ENCODE measurements around the gene EHBP1L1. TPM values are rescaled to one million over a fixed set of nuclear protein-coding genes. Genes with fewer than 3 reads are reported as not detected.

The EHBP1L1 gene
- total RNA-seq, 1 experiment from 2014 or later, result 105 TPM

- H4K20me1 ChIP-seq (ENCODE audit: insufficient read depth), result no peaks in the 10 kb centered on the region
- no TSS peak for BruUV-seq (replicated peaks)
- ChIA-PET RAD21 (ENCODE audit: low non-redundant PET in 1 of 2, low total read pairs in 2 of 2, uncharacterized antibody in 2 of 2, unreplicated experiment in 2 of 2) (no interaction called here), CTCF (no interaction called here), POLR2A (no interaction called here)
- no peaks in the 10 kb centered on the region for H3K9me3 ChIP-seq (ENCODE audit: control insufficient read depth in 1 of 2, insufficient read depth in 1 of 2, low read depth in 1 of 2, low read length in 2 of 2)
- peak overlapping the region; percentile 21; the same call in 1 of the 2 replicates for H3K27ac ChIP-seq (ENCODE audit: low read depth, low read length)
- TF ChIP-seq ZFX (IDR thresholded peaks at IDR 0.05), result no peak
- no peak for TF ChIP-seq SIN3A (IDR thresholded peaks at IDR 0.05; ENCODE audit: low read depth)
- TF ChIP-seq EZH2 (IDR thresholded peaks at IDR 0.05), result no peak
- TF ChIP-seq SRF (IDR thresholded peaks at IDR 0.05; ENCODE audit: low read depth), result no peak
- no peak for TF ChIP-seq POLR2AphosphoS5 (IDR thresholded peaks at IDR 0.05; ENCODE audit: low read depth, low read length)
- TF ChIP-seq REST (IDR thresholded peaks at IDR 0.05; ENCODE audit: low read depth), result no peak
- TF ChIP-seq YY1 (IDR thresholded peaks at IDR 0.05; ENCODE audit: extremely low read depth, insufficient replicate concordance, low read depth, low read length), result no peak
- TF ChIP-seq RAD21 (IDR thresholded peaks at IDR 0.05; ENCODE audit: low read depth), result no peak
- no peak for TF ChIP-seq ZBTB33 (IDR thresholded peaks at IDR 0.05; ENCODE audit: extremely low read depth, insufficient replicate concordance, low read length)
- TF ChIP-seq POLR2A (IDR thresholded peaks at IDR 0.05; ENCODE audit: borderline replicate concordance, extremely low read depth, insufficient read depth, insufficient read length), result no peak
- TF ChIP-seq EZH2phosphoT487 (IDR thresholded peaks at IDR 0.05; ENCODE audit: borderline replicate concordance), result no peak
- no peak for TF ChIP-seq TCF7L2 (IDR thresholded peaks at IDR 0.05; ENCODE audit: borderline replicate concordance, extremely low read depth, insufficient read depth, insufficient read length)
- no peak overlapping the region for H3K9ac ChIP-seq (ENCODE audit: low read length)
- no peak overlapping the region for H3K4me2 ChIP-seq (ENCODE audit: low read length)
- H3K36me3 ChIP-seq (ENCODE audit: control insufficient read depth in 1 of 2, insufficient read depth in 2 of 2, low read length in 2 of 2), result peaks cover 0 to 29% of the 10 kb centered on the region in 2 experiments; a peak in 2 of 4 replicates
- H2AFZ ChIP-seq (ENCODE audit: low read depth, low read length, poor library complexity, severe bottlenecking), result no peak overlapping the region
- H3K79me2 ChIP-seq (ENCODE audit: insufficient read depth, low read length), result peaks cover 13% of the 10 kb centered on the region; the same call in 1 of the 2 replicates
- H3K27me3 ChIP-seq (ENCODE audit: insufficient read depth, low read length), result no peaks in the 10 kb centered on the region
- ATAC-seq, result no peak
- no peak for DNase-seq (ENCODE audit: low read depth, low spot score)
- H3K4me1 ChIP-seq (ENCODE audit: control insufficient read depth in 1 of 2, insufficient read depth in 2 of 2, low read length in 2 of 2), result peaks cover 28 to 57% of the 10 kb centered on the region in 2 experiments
- H3K9me2 ChIP-seq (ENCODE audit: insufficient read depth), result no peaks in the 10 kb centered on the region
- intact Hi-C loops (cut with micrococcal nuclease), result no loop called here
- H3K4me3 ChIP-seq (replicated peaks in 1 of 2; ENCODE audit: low read depth in 1 of 2, low read length in 2 of 2), result no peak overlapping the region
Measured at GRCh38 chr11:65639623-65640482, 64.0 kb downstream of the EHBP1L1 start.
